ENCODE data around the gene HPCA.

The HPCA gene

DNA sequence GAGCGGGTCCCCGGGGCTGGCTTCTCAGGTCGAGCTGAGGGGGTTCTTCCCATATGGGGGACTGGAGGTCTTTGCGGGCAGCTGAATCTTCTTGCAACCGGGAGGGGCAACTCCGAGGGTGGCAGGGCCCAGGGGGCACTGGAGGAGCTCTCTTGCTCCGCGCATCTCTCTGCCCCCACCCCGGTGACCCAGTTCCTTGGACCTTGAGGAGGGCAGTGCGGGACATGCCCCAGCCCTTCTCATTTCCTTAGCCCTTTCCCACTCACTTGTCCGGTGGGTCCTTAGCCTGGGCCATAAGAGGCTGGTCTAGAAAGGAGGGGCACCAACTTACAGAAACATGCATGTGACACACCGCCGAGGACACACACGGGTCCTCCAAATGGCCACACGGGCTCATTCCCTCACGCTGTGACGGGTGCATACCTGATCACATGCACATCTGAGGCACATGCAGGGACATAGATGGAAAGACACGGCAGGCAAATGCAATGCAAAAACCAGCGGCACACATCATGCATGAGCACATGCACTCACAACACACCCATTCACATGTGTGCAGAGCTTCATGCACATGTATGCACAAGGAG is 630 bp downstream of the HPCA start:
- TF ChIP-seq EZH2phosphoT487 (conservative IDR thresholded peaks at IDR 0.05; ENCODE audit: low read length) (no peak), CTCF (IDR thresholded peaks at IDR 0.05; ENCODE audit: insufficient read depth, low read length, poor library complexity, severe bottlenecking) (no peak)
- Histone ChIP-seq H3K36me3 (ENCODE audit: low read length) (no peaks in the 10 kb centered on the region), H3K9me3 (ENCODE audit: insufficient read depth, low read length) (no peaks in the 10 kb centered on the region), H3K79me2 (ENCODE audit: insufficient read depth, low read length) (no peaks in the 10 kb centered on the region), H3K4me2 (ENCODE audit: low read depth, low read length, poor library complexity, severe bottlenecking) (no peak overlapping the region), H3K27ac (ENCODE audit: low read depth, low read length) (no peak overlapping the region), H3K4me3 (ENCODE audit: insufficient read depth, low read length, poor library complexity, severe bottlenecking) (no peak overlapping the region), H2AFZ (ENCODE audit: low read depth, low read length, severe bottlenecking) (no peak overlapping the region), H3K9ac (ENCODE audit: low read length) (no peak overlapping the region), H3F3A (ENCODE audit: insufficient read depth) (no peaks in the 10 kb centered on the region), H3K9me2 (replicated peaks; ENCODE audit: insufficient read depth, low read length) (no peaks in the 10 kb centered on the region), H3K27me3 (ENCODE audit: low read length) (no peaks in the 10 kb centered on the region), H4K20me1 (ENCODE audit: low read depth, low read length) (no peaks in the 10 kb centered on the region)

GRCh38 chr1:32887623-32888022 is 1.3 kb downstream of the HPCA start:
- no peaks in the 10 kb centered on the region for H3K27me3 ChIP-seq (ENCODE audit: low read length)
- no peaks in the 10 kb centered on the region for H3F3A ChIP-seq (ENCODE audit: insufficient read depth)
- no peaks in the 10 kb centered on the region for H3K9me3 ChIP-seq (ENCODE audit: insufficient read depth, low read length)
- H3K4me2 ChIP-seq (ENCODE audit: low read depth, low read length, poor library complexity, severe bottlenecking) = no peak overlapping the region
- H4K20me1 ChIP-seq (ENCODE audit: low read depth, low read length) = no peaks in the 10 kb centered on the region
- no peaks in the 10 kb centered on the region for H3K79me2 ChIP-seq (ENCODE audit: insufficient read depth, low read length)
- H3K9ac ChIP-seq (ENCODE audit: low read length) = no peak overlapping the region
- H2AFZ ChIP-seq (ENCODE audit: low read depth, low read length, severe bottlenecking) = no peak overlapping the region
- H3K36me3 ChIP-seq (ENCODE audit: low read length) = no peaks in the 10 kb centered on the region
- no peaks in the 10 kb centered on the region for H3K9me2 ChIP-seq (replicated peaks; ENCODE audit: insufficient read depth, low read length)
- H3K4me3 ChIP-seq (ENCODE audit: insufficient read depth, low read length, poor library complexity, severe bottlenecking) = no peak overlapping the region
- no peak overlapping the region for H3K27ac ChIP-seq (ENCODE audit: low read depth, low read length)
- no peak for TF ChIP-seq CTCF (IDR thresholded peaks at IDR 0.05; ENCODE audit: insufficient read depth, low read length, poor library complexity, severe bottlenecking)
- no peak for TF ChIP-seq EZH2phosphoT487 (conservative IDR thresholded peaks at IDR 0.05; ENCODE audit: low read length)

DNA sequence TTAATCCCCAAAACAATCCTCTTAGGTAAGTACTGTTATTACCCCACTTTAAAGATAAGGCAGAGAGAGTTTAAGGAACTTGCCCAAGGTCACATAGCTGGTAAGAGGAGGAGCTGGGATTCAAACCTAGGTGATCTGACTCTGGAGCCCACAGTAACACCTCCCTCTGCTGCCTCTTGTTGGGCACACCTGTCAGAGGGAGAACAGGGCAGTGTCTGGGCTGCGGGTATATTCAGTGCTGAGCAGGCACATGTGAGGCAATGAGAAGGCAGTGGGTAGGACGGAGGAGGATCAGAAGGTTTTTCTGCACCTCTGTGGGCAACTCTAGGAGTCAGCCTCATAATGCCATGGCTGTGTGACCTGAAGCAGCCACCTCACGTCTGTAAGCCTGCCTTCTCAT is 1.8 kb downstream of the HPCA start:
- no peaks in the 10 kb centered on the region for H3K9me3 ChIP-seq (ENCODE audit: insufficient read depth, low read length)
- no peaks in the 10 kb centered on the region for H3K9me2 ChIP-seq (replicated peaks; ENCODE audit: insufficient read depth, low read length)
- H3K36me3 ChIP-seq (ENCODE audit: low read length) = no peaks in the 10 kb centered on the region
- H3K4me2 ChIP-seq (ENCODE audit: low read depth, low read length, poor library complexity, severe bottlenecking) = no peak overlapping the region
- H3K27me3 ChIP-seq (ENCODE audit: low read length) = no peaks in the 10 kb centered on the region
- H3K79me2 ChIP-seq (ENCODE audit: insufficient read depth, low read length) = no peaks in the 10 kb centered on the region
- H4K20me1 ChIP-seq (ENCODE audit: low read depth, low read length) = no peaks in the 10 kb centered on the region
- H2AFZ ChIP-seq (ENCODE audit: low read depth, low read length, severe bottlenecking) = no peak overlapping the region
- no peak overlapping the region for H3K4me3 ChIP-seq (ENCODE audit: insufficient read depth, low read length, poor library complexity, severe bottlenecking)
- no peaks in the 10 kb centered on the region for H3F3A ChIP-seq (ENCODE audit: insufficient read depth)
- no peak overlapping the region for H3K9ac ChIP-seq (ENCODE audit: low read length)
- H3K27ac ChIP-seq (ENCODE audit: low read depth, low read length) = no peak overlapping the region
- TF ChIP-seq CTCF (IDR thresholded peaks at IDR 0.05; ENCODE audit: insufficient read depth, low read length, poor library complexity, severe bottlenecking) = no peak
- TF ChIP-seq EZH2phosphoT487 (conservative IDR thresholded peaks at IDR 0.05; ENCODE audit: low read length) = no peak

All from SU-DHL-6 (cell line).